Activated CD8-positive, alpha-beta memory T cell treated with anti-CD3 and anti-CD28 coated beads for 24 hours (primary cell): ENCODE measurements around the gene FAM219A.

Experiments used
- DNase-seq: peaks from one replicate; pipeline ENCODE4 v3.0.0-alpha.2; 2020

FAM219A gene

GRCh38 chr9:34458013-34458958 is at the start of gene FAM219A, which contains the start of gene DNAI1:
FAM219A (minus strand) TSS chr9:34458570; CDS start chr9:34458263, 307 bp downstream.
DNAI1 (plus strand) TSS chr9:34458805; CDS start chr9:34459006, 201 bp downstream.
- peak; percentile 99 for DNase-seq

GRCh38 chr9:34507966-34508365 is 49.6 kb upstream of the FAM219A start:
- DNase-seq, result no peak

- DNase-seq, result no peak
Observed at GRCh38 chr9:34507556-34507955, 49.2 kb upstream of the FAM219A start.

GRCh38 chr9:34506623-34507022 is 48.3 kb upstream of the FAM219A start:
- DNase-seq, result no peak

GRCh38 chr9:34505370-34506120 is 47.2 kb upstream of the FAM219A start:
- DNase-seq, result no peak

- no peak for DNase-seq
Observed at GRCh38 chr9:34503406-34503805, 45.0 kb upstream of the FAM219A start.

- no peak for DNase-seq
Observed at GRCh38 chr9:34502891-34503290, 44.5 kb upstream of the FAM219A start.

GRCh38 chr9:34502471-34502870 is 44.1 kb upstream of the FAM219A start:
- no peak for DNase-seq

- no peak for DNase-seq
Observed at GRCh38 chr9:34501889-34502425, 43.6 kb upstream of the FAM219A start.

- no peak for DNase-seq
Observed at GRCh38 chr9:34501372-34501771, 43.0 kb upstream of the FAM219A start.

GRCh38 chr9:34500623-34501267 is 42.4 kb upstream of the FAM219A start:
- peak; percentile 93 for DNase-seq

GRCh38 chr9:34499076-34499475 is 40.7 kb upstream of the FAM219A start:
- no peak for DNase-seq

- DNase-seq, result no peak
Observed at GRCh38 chr9:34498553-34498952, 40.2 kb upstream of the FAM219A start.

GRCh38 chr9:34496149-34496712 is 37.9 kb upstream of the FAM219A start:
- DNase-seq, result no peak

GRCh38 chr9:34493972-34494535 is 35.7 kb upstream of the FAM219A start:
- no peak for DNase-seq

- no peak for DNase-seq
Observed at GRCh38 chr9:34492051-34492450, 33.7 kb upstream of the FAM219A start.

- no peak for DNase-seq
Observed at GRCh38 chr9:34491596-34491995, 33.2 kb upstream of the FAM219A start.

GRCh38 chr9:34490760-34491159 is 32.4 kb upstream of the FAM219A start:
- no peak for DNase-seq

- no peak for DNase-seq
Observed at GRCh38 chr9:34490360-34490759, 32.0 kb upstream of the FAM219A start.

- DNase-seq, result no peak
Observed at GRCh38 chr9:34486572-34486971, 28.2 kb upstream of the FAM219A start.

- DNase-seq, result no peak
Observed at GRCh38 chr9:34485822-34486221, 27.5 kb upstream of the FAM219A start.

GRCh38 chr9:34484678-34485077 is 26.3 kb upstream of the FAM219A start:
- no peak for DNase-seq
